Central memory CD8-positive, alpha-beta T cell (primary cell): ENCODE results near the gene OTX2.

ENCODE experiments used
- ATAC-seq: fragments of 150-1000 bp; cut with Tn5 transposase; replicated peaks from 2 replicates; pipeline ENCODE4 v1.10.0; 2022; ENCODE audit warnings: mild to moderate bottlenecking, moderate FRiP score, moderate number of reproducible peaks; ENCODE audit not compliant: poor library complexity, severe bottlenecking; ENCODE audit errors: extremely low read depth
- DNase-seq, 2 donors: peaks; one replicate each; pipeline ENCODE4 v3.0.0; 2021; ENCODE audit warnings: low spot score in 2 of 2
- H3K27ac Mint-ChIP-seq: one replicate; pipeline ENCODE4 v1.8.0; 2022; ENCODE audit warnings: low read depth, mild to moderate bottlenecking, moderate library complexity, mixed read lengths
- H3K27me3 Mint-ChIP-seq: one replicate; pipeline ENCODE4 v1.8.0; 2022; ENCODE audit warnings: mixed read lengths
- H3K36me3 Mint-ChIP-seq: one replicate; pipeline ENCODE4 v1.8.0; 2022; ENCODE audit warnings: mild to moderate bottlenecking, moderate library complexity, mixed read lengths; ENCODE audit not compliant: insufficient read depth
- H3K4me1 Mint-ChIP-seq: one replicate; pipeline ENCODE4 v1.8.0; 2022; ENCODE audit warnings: mixed read lengths
- H3K4me3 Mint-ChIP-seq: one replicate; pipeline ENCODE4 v1.8.0; 2022; ENCODE audit warnings: mild to moderate bottlenecking, moderate library complexity, mixed read lengths
- H3K9me3 Mint-ChIP-seq: one replicate; pipeline ENCODE4 v1.8.0; 2022; ENCODE audit warnings: mixed read lengths

Gene OTX2

DNA sequence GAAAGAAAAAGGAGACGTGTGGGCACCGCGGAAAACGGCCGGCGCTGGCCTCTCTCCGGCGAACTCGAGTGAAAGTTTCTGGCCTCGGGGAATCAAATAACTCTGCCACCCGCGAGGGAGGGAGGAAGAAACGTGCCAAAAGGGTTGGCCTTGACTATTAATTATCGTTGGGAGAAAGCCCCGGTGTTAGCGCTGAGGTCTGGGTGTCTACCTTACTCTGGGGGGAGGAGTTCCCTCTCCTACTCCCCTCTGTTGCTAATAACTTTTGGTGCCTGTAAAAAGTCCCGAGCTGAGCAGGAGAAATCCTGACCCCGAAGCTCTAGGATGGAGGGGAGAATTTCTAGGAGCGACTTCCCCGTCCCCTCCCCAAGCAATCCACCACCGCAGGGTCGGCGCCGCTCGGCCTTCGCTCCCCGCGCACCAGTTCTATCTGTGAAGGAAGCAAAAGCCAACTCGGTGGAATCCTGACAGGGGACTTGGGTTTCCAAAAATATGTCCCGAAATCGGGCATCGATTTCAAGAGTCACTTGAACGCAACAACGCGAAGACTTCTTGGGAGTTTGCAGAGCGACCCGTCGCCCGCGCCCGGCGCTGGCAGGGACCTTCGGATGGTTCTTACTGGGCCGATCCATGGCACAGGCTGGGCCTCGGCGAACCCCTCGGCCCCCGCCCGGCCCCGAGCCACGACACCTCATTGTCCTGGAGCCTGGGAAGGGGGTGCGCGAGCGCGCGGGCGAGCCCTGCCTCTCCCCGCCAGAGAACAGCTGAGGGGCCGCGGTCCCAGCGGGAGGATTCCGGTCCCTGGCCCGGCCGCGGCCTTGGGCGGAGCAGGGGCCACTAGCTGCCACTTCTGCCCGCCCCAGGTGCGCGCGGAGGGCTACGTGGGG, 1.7 kb downstream of the OTX2 start:
- Mint-ChIP-seq H3K4me1 (peaks cover 16% of the 10 kb centered on the region), H3K27ac (no peak overlapping the region), H3K4me3 (no peak overlapping the region), H3K27me3 (peaks cover 91% of the 10 kb centered on the region), H3K36me3 (peaks cover 2% of the 10 kb centered on the region), H3K9me3 (no peaks in the 10 kb centered on the region)
- no peak for ATAC-seq
- DNase-seq, result no peak

DNA sequence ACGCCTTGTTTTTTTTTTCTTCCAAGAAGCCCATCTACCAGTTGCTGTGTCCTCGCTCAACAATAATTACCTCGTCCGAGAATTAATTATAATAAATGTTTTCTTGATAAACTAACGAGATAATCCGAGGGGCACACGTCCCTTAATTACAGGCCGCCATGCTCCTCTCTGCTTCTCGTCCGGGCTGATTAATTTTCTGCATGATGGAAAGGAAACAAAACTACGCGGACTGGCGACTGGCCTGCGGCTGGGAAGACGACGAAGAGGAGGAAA, 2.2 kb downstream of the OTX2 start:
- no peaks in the 10 kb centered on the region for H3K9me3 Mint-ChIP-seq
- H3K27ac Mint-ChIP-seq, result no peak overlapping the region
- ATAC-seq (no peak), DNase-seq (no peak)
- no peak overlapping the region for H3K4me3 Mint-ChIP-seq
- peaks cover 16% of the 10 kb centered on the region for H3K4me1 Mint-ChIP-seq
- H3K27me3 Mint-ChIP-seq, result peaks cover 91% of the 10 kb centered on the region
- peaks cover 2% of the 10 kb centered on the region for H3K36me3 Mint-ChIP-seq

DNA sequence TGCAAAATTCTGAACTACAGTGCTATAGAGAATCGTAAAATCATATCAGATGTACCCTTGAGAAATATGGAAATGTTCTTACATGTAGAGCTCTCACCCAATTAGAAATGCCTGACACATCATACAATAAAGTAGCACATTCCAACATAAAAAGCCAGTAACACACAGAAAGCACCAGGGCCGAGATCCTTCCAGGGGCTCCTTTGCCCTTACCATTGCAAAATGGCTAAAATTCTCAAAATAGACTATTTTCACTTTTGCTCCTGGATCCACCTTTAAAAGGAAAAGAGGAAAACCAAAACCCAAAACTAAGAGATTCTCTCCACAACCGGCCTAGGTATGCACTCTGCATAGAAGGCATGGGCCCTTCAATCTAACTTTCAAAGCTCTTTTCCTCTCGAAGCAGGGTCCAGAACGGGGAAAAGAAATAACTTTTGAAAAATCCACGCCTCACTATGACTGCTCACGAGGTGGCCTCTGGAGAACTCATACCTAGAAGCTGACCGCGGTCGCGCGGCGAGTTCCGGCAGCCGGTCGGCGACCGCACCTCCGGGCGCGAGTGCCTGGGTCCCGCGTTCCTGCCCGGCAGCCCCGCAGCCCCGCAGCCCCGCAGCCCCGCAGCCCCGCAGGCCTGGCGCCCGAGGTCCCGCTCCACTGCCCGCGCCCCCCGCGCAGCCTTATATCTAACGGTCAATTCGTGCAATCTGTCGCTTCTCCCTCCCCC, 2.7 kb downstream of the OTX2 start:
- peaks cover 16% of the 10 kb centered on the region for H3K4me1 Mint-ChIP-seq
- DNase-seq (no peak), ATAC-seq (no peak)
- H3K4me3 Mint-ChIP-seq, result no peak overlapping the region
- peaks cover 91% of the 10 kb centered on the region for H3K27me3 Mint-ChIP-seq
- H3K27ac Mint-ChIP-seq, result no peak overlapping the region
- peaks cover 2% of the 10 kb centered on the region for H3K36me3 Mint-ChIP-seq
- H3K9me3 Mint-ChIP-seq, result no peaks in the 10 kb centered on the region

DNA sequence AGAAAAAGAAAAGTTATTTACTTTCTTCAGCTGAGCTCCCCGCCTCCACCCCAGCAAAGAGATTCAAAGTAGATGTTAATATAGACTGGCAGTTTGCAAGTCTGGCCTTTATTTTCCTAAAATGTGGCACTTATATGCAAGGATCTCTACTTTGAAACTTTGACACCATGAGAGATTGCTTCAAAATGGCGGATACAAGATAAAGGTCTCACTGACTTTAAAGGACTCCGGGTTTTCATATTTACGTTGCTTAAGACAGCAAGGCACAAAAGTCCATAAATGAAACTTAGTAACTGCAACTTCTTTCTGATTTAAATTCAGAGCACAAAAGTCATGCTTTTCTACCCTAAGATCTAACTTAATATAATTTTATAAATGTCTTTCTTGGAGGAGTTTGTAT, 3.5 kb downstream of the OTX2 start:
- no peak overlapping the region for H3K4me3 Mint-ChIP-seq
- H3K4me1 Mint-ChIP-seq, result peaks cover 16% of the 10 kb centered on the region
- H3K9me3 Mint-ChIP-seq, result no peaks in the 10 kb centered on the region
- H3K36me3 Mint-ChIP-seq, result peaks cover 2% of the 10 kb centered on the region
- peaks cover 92% of the 10 kb centered on the region for H3K27me3 Mint-ChIP-seq
- DNase-seq, result no peak
- H3K27ac Mint-ChIP-seq, result no peak overlapping the region
- ATAC-seq, result no peak

DNA sequence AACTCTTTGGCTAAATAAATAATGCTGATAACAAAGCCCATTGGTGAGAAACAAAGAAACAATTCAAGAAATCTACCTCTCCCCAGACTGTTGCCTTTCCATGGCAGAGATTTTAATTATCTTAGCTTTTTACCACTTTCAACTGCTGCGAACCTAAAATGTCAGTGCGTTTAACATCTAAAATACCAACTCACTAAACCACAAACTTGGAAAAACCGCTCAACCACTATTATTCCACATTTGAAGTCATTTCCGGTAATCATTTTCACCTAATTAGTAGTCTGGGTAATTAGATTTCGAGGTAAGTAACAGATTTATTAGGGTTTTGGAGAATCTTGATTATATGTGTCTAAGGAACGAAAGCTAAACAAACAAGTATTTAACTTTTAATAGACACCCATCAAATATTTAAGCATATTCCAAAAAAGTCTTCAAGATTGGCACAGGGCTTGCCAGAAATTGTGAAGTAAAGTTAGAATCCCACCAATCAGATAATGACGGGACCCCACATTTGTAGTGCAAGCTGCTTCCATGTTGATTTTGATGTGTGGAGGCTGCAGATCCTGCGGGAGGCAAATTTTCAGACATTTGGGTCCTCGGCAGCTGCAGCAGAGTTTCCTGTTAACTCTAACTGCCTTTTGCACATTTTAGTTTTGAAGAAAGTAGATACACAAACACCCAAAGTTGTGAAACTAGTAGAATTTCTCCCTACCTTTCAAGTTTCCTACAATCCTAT, 4.1 kb downstream of the OTX2 start:
- peaks cover 94% of the 10 kb centered on the region for H3K27me3 Mint-ChIP-seq
- H3K27ac Mint-ChIP-seq, result no peak overlapping the region
- peaks cover 16% of the 10 kb centered on the region for H3K4me1 Mint-ChIP-seq
- no peaks in the 10 kb centered on the region for H3K9me3 Mint-ChIP-seq
- ATAC-seq, result no peak
- H3K36me3 Mint-ChIP-seq, result peaks cover 2% of the 10 kb centered on the region
- no peak for DNase-seq
- no peak overlapping the region for H3K4me3 Mint-ChIP-seq

DNA sequence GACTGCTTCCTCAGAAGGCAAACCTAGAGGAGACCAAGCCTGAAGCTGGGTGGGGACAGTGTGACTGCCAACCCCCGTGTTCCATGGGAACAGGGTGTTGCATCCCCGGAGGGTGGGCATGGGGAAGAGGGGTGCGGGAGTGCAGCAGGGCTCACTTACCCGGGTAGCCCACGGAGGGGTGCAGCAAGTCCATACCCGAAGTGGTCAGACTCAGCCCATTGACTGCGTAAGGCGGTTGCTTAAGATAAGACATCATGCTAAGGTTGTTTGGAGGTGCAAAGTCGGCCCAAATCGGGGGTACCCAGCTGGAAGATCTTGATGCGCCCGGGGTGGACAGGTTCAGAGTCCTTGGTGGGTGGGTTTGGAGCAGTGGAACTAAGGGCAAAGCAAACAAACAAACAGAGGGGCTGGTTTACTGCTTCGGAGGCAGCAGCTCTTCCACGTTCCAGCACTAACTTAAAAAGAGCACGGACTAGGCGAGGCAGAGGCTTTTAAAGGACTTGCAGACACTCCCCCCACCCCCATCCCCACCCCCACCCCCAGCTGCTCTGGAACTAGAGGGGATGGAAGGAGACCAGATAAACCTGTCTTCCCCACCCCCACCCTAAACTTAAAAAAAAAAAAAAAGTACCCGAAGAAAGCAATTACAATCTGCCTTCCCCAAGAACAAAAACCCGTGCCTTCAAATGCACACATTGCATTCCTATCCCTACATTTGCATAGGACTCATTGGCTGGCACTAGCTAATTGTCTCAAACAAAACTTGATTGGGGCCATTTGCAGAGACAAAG, 4.9 kb downstream of the OTX2 start:
- Mint-ChIP-seq H3K27ac (no peak overlapping the region), H3K4me3 (no peak overlapping the region), H3K4me1 (peaks cover 16% of the 10 kb centered on the region), H3K27me3 (peaks cover 94% of the 10 kb centered on the region), H3K9me3 (no peaks in the 10 kb centered on the region), H3K36me3 (peaks cover 2% of the 10 kb centered on the region)
- ATAC-seq (no peak), DNase-seq (no peak)

DNA sequence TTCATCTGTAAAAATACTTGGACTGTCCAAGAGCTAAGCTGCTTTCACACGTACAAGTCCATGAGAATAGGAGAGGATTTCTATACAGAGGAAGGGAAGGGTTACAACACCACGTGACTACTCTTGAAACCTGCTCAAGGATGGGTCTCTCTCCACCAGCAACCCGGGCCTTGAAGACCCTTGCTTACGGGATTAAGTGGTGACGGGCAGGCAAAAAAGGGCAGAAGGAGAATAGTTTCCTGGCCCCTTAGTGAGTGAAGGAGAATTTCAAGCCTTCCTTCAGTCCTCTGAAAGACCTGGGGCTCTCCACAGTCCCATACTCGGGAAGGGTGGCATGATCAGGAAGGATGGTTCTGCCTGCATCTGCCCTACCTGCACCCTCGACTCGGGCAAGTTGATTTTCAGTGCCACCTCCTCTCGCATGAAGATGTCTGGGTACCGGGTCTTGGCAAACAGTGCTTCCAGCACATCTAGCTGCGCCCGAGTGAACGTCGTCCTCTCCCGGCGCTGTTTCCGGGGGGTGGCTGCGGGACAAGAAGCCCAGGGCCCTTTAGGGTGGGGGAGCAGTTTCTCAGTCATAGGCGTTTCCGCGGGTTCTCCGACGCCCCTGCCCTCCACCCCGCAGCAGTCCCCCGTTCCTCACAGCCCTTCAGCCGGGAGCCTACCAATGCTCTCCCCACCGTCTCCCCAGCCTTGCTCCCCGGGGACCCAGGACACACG, 6.3 kb downstream of the OTX2 start:
- DNase-seq, result no peak
- no peak for ATAC-seq
- no peaks in the 10 kb centered on the region for H3K9me3 Mint-ChIP-seq
- H3K4me3 Mint-ChIP-seq, result no peak overlapping the region
- H3K27me3 Mint-ChIP-seq, result peaks cover 91% of the 10 kb centered on the region
- H3K27ac Mint-ChIP-seq, result no peak overlapping the region
- peaks cover 8% of the 10 kb centered on the region for H3K4me1 Mint-ChIP-seq
- no peaks in the 10 kb centered on the region for H3K36me3 Mint-ChIP-seq

DNA sequence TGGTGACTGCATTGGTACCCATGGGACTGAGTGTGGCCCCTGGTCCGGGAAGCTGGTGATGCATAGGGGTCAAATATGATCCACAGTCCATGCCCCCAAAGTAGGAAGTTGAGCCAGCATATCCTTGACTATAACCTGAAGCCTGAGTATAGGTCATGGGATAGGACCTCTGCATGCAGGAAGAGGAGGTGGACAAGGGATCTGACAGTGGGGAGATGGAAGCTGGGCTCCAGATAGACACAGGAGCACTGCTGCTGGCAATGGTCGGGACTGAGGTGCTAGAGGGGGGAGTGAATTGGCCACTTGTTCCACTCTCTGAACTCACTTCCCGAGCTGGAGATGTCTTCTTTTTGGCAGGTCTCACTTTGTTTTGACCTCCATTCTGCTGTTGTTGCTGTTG, 8.4 kb downstream of the OTX2 start:
- no peak overlapping the region for H3K4me3 Mint-ChIP-seq
- ATAC-seq, result no peak

DNA sequence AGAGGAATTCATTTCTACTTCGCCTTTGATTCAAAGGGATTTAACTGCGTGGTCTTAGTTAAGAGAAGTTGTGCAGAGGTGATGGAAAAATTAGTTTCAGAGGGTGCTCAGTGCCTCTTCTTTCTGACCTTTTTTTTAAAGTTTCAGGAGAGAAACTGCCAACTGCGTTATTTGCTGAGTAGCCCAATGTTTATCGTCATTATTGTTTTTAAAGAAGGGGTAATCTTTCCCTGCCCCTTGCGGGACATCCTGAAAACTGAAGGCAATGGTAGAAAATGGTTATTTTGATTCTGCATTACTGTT, 11.0 kb downstream of the OTX2 start:
- H3K4me1 Mint-ChIP-seq, result no peaks in the 10 kb centered on the region
- H3K27ac Mint-ChIP-seq, result no peak overlapping the region
- no peak for ATAC-seq
- no peaks in the 10 kb centered on the region for H3K9me3 Mint-ChIP-seq
- no peak overlapping the region for H3K4me3 Mint-ChIP-seq
- peaks cover 80% of the 10 kb centered on the region for H3K27me3 Mint-ChIP-seq
- no peaks in the 10 kb centered on the region for H3K36me3 Mint-ChIP-seq
- DNase-seq, result no peak

More for the DNA sequence above, 8.4 kb downstream of the OTX2 start:
- DNase-seq, result no peak
- H3K27ac Mint-ChIP-seq, result no peak overlapping the region
- H3K27me3 Mint-ChIP-seq, result peaks cover 82% of the 10 kb centered on the region
- no peaks in the 10 kb centered on the region for H3K36me3 Mint-ChIP-seq
- peaks cover 8% of the 10 kb centered on the region for H3K4me1 Mint-ChIP-seq
- H3K9me3 Mint-ChIP-seq, result no peaks in the 10 kb centered on the region

DNA sequence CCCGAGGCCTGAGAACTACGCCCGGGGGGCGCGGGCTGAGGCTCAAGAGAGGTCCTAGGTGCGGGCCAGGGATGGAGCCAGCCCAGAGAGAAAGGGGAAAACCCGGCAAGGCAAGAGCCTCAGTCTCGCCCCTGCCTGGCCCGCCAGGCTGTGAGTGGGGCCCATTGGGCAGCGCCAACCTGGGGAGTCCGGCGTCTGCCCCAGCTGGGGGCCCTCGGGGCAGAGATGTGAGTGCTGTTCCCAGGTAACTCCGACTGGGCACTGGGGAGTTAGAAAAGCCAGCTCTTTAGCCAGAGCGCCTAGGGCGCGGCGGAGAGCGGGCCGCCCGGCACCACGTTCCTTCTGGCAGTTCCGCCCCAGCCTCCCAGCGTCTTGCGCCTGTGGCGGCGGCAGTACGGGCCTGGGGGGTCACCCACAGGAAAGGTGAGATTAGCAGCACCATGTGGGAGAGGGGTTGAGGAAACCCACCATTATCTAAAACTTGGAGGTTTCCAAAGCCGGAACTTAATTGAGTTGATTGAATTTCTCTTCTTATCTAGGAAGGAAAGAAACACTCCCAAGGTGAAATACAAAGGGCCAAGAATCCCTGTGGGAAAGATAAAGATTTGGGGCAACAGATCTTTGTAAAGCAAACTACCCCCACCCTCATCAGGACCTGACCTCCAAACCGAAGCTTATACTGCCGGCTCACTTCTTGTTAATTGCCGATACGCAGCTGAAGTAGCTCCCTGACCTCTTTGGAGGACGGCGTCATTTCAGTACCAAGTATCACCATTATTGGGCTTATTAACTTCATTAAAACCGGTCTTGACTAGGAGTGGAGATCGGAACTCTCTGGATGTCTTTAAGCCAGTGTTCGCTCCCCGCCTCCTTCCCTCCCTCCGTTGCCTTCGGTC, 11.6 kb downstream of the OTX2 start:
- ATAC-seq, result no peak

More for the DNA sequence above, 11.6 kb downstream of the OTX2 start:
- Mint-ChIP-seq H3K4me3 (no peak overlapping the region), H3K4me1 (no peaks in the 10 kb centered on the region), H3K9me3 (no peaks in the 10 kb centered on the region), H3K27me3 (peaks cover 74% of the 10 kb centered on the region), H3K36me3 (no peaks in the 10 kb centered on the region), H3K27ac (no peak overlapping the region)
- no peak for DNase-seq
